Heart right ventricle (tissue), 16 donors: Measurements from ENCODE around the gene PKN3. TPM values are rescaled to one million over a fixed set of nuclear protein-coding genes. Genes with fewer than 3 reads are reported as not detected.

ENCODE experiments used
- ATAC-seq, 8 donors: fragments of 200-7000 bp; cut with Tn5 transposase; one replicate each; pipeline ENCODE4 v1.9.1; 2020; ENCODE audit warnings: mild to moderate bottlenecking in 8 of 8, moderate library complexity in 8 of 8, moderate number of reproducible peaks in 1 of 8
- DNase-seq, 2 donors: peaks; one replicate each; pipeline ENCODE4 v3.0.0-alpha.2; 2020
- H3K27ac ChIP-seq, 10 donors: fragments of 200-600 bp; sonication (generic) in 2 of 10; one replicate each; pipeline versions ENCODE4 v1.5.0 to v1.8.0; 2020 to 2022; ENCODE audit warnings: mild to moderate bottlenecking in 3 of 10
- H3K27me3 ChIP-seq, 7 donors: fragments of 200-600 bp; one replicate each; pipeline ENCODE4 v1.8.0; 2021 to 2022; ENCODE audit warnings: mild to moderate bottlenecking in 2 of 7
- H3K36me3 ChIP-seq, 9 donors: fragments of 200-600 bp; sonication (generic) in 1 of 9; one replicate each; pipeline versions ENCODE4 v1.5.0 to v1.8.0; 2020 to 2022; ENCODE audit warnings: mild to moderate bottlenecking in 2 of 9
- H3K4me1 ChIP-seq, 9 donors: fragments of 200-600 bp; sonication (generic) in 1 of 9; one replicate each; pipeline versions ENCODE4 v1.5.0 to v1.8.0; 2020 to 2022; ENCODE audit warnings: mild to moderate bottlenecking in 4 of 9
- H3K4me3 ChIP-seq, 10 donors: fragments of 200-600 bp; sonication (generic) in 2 of 10; one replicate each; pipeline versions ENCODE4 v1.5.0 to v1.8.0; 2020 to 2022; ENCODE audit warnings: mild to moderate bottlenecking in 7 of 10, moderate library complexity in 2 of 10
- H3K9me3 ChIP-seq, 11 donors: fragments of 200-600 bp in 10 of 11; sonication (generic) in 2 of 11; one replicate each; pipeline versions ENCODE4 v1.5.0 to v1.8.0; 2013 to 2022; ENCODE audit warnings: mild to moderate bottlenecking in 2 of 11, control low read depth in 1 of 11, moderate library complexity in 1 of 11
- WGBS, 2 donors: extraction: QIAGEN DNeasy Blood & Tissue Kit; methylation state at CpG; one replicate each; pipeline ENCODE4 v1.1.7; 2013; ENCODE audit warnings: inconsistent platforms in 1 of 2; 5-methylcytosine and 5-hydroxymethylcytosine counted together
- intact Hi-C, 10 donors: fragments of 100-400 bp; cut with DNase I; formaldehyde crosslinking; loops; one replicate each; pipeline versions ENCODE4 v1.11.1 to v1.14.2; 2022
- polyA plus RNA-seq, 2 donors: library from polyadenylated mRNA; stranded (reverse); fragments of 200-250 nt; gene quantifications; one replicate each; pipeline ENCODE4 v1.2.3, GENCODE V29; 2013
- total RNA-seq, 10 donors: library from RNA; stranded (reverse); fragmentation: NEBNext Ultra II Directional in 3 of 10; extraction: Animal tissue kit (Norgen Biotek cat#: 25700) in 3 of 10; gene quantifications; one replicate each; pipeline versions ENCODE4 v1.2.1 to v1.2.4, GENCODE V29; 2021 to 2023
- TF ChIP-seq, protein P1 (sequence below), 9 donors: fragments of 200-600 bp; sonication (generic) in 2 of 9; IDR thresholded peaks; one replicate each; pipeline versions ENCODE4 v1.5.0 to v1.8.0; 2021 to 2022; ENCODE audit warnings: antibody characterized with exemption in 9 of 9, mild to moderate bottlenecking in 5 of 9, moderate library complexity in 1 of 9
- donor health status: Arrhythmogenic right ventricular cardiomyopathy.
- donor health status: ischemic (EF 13 %, LVEDD 7.1; RV severe dilation, severe dysfunction).
- donor health status: healthy with polysubstance abuse.
- donor health status: DM: no; HTN: yes; CAD: no.
- donor health status: DM: no; HTN: no; CAD: no.
- donor health status: ischemic (EF 25% LVEDD 6.9; RV normal size, moderate dysfunction).
- donor health status: ischemic (EF 25% LVEDD 5.7; RV mildly dilated, moderate dysfunction).
- donor health status: healthy.
- donor health status: DM: yes; HTN: yes; CAD: no.
- donor health status: Ischemic cardiomyopathy.
- donor health status: ischemic (EF 35%, LVEDD 5.7; RV mildly dilated, moderate dysfunction).
- donor health status: nonischemic (EF 11% LVEDD 7.7; RV severe dilation, severe dysfunction).
- donor health status: DM: yes; HTN: yes; CAD: no.
- donor health status: PGD.
- donor health status: ischemic (EF 29% LVEDD 5.4; RV normal size, mild dysfunction).
- donor health status: nonischemic (EF 23%, LVEDD 6.1; RV moderate dilation, normal function).

PKN3 gene
- total and polyA plus RNA-seq, 12 donors = 3.7 to 12.7 (median 5.2) TPM

GRCh38 chr9:128715436-128715750, 13.1 kb downstream of the PKN3 start:
- no peaks in the 10 kb centered on the region for H3K27me3 ChIP-seq
- H3K4me1 ChIP-seq = no peaks in the 10 kb centered on the region
- intact Hi-C loops = no loop called here
- 92% methylated on average over 6 of the region's 6 CpGs for WGBS, 2 donors
- TF ChIP-seq, protein P1, sequence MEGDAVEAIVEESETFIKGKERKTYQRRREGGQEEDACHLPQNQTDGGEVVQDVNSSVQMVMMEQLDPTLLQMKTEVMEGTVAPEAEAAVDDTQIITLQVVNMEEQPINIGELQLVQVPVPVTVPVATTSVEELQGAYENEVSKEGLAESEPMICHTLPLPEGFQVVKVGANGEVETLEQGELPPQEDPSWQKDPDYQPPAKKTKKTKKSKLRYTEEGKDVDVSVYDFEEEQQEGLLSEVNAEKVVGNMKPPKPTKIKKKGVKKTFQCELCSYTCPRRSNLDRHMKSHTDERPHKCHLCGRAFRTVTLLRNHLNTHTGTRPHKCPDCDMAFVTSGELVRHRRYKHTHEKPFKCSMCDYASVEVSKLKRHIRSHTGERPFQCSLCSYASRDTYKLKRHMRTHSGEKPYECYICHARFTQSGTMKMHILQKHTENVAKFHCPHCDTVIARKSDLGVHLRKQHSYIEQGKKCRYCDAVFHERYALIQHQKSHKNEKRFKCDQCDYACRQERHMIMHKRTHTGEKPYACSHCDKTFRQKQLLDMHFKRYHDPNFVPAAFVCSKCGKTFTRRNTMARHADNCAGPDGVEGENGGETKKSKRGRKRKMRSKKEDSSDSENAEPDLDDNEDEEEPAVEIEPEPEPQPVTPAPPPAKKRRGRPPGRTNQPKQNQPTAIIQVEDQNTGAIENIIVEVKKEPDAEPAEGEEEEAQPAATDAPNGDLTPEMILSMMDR (IDR thresholded peaks at IDR 0.05) = no peak
- DNase-seq (no peak), ATAC-seq (no peak)
- no peak overlapping the region for H3K27ac ChIP-seq
- no peak overlapping the region for H3K4me3 ChIP-seq
- H3K9me3 ChIP-seq = no peaks in the 10 kb centered on the region
- H3K36me3 ChIP-seq = peaks cover 0 to 70% (median 0%) of the 10 kb centered on the region in 9 donors

DNA sequence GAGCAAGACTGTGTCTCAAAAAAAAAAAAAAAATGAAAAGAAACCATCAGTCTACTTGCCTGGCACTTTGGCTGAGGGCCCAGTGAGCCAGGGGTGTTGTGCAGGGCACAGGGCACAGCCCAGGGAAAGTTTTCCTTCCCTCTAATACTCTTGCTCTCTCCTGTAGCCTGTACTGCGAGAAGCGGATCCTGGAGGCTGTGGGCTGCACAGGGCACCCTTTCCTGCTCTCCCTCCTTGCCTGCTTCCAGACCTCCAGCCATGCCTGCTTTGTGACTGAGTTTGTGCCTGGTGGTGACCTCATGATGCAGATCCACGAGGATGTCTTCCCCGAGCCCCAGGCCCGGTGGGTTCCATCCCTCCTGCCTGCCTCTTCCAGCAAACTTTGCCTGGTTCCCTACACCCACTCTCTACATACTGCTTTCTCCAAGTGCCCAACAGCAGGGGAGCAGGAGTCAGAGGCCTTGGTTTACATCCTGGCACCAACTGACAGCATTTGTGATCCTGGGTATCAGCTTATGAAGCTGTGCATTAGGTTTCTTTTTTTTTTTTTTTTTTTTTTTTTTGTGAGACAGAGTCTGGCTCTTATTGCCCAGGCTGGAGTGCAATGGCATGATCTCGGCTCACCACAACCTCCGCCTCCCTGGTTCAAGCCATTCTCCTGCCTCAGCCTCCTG, 14.4 kb downstream of the PKN3 start:
- TF ChIP-seq, protein P1 (IDR thresholded peaks at IDR 0.05) = no peak
- H3K4me1 ChIP-seq = no peaks in the 10 kb centered on the region
- peaks cover 0 to 70% (median 0%) of the 10 kb centered on the region in 9 donors for H3K36me3 ChIP-seq
- ATAC-seq (no peak), DNase-seq (no peak)
- no peaks in the 10 kb centered on the region for H3K27me3 ChIP-seq
- intact Hi-C loops = no loop called here
- H3K4me3 ChIP-seq = no peak overlapping the region
- H3K9me3 ChIP-seq = no peaks in the 10 kb centered on the region
- WGBS, 2 donors = 92 to 98% methylated on average over 7 of the region's 7 CpGs
- no peak overlapping the region for H3K27ac ChIP-seq

GRCh38 chr9:128718047-128718446, 15.7 kb downstream of the PKN3 start:
- H3K27me3 ChIP-seq = no peaks in the 10 kb centered on the region
- WGBS, 2 donors = 91 to 92% methylated on average over 8 of the region's 8 CpGs
- intact Hi-C loops = no loop called here
- no peaks in the 10 kb centered on the region for H3K9me3 ChIP-seq
- no peak overlapping the region for H3K27ac ChIP-seq
- peaks cover 0 to 60% (median 0%) of the 10 kb centered on the region in 9 donors for H3K36me3 ChIP-seq
- no peak for DNase-seq
- ATAC-seq = no peak
- no peak overlapping the region for H3K4me3 ChIP-seq
- peaks cover 0 to 6% (median 0%) of the 10 kb centered on the region in 9 donors for H3K4me1 ChIP-seq
- TF ChIP-seq, protein P1 (IDR thresholded peaks at IDR 0.05) = no peak

DNA sequence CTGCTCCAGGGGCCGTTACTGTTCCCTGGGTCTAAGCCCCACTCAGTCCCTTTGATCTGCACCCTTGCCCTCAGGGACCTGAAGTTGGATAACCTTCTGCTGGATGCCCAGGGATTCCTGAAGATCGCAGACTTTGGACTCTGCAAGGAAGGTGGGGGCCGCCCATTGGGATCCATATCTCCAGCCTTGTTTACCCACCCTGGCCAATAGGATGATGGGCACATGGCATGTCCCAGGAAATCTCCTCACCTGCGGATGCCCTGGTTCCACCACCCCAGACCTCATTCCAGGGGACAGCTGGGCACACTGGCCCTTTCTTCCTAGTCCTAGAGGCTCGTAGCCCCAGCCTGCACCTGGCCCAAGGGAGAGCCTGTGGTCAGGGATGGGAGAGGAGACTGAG, 16.2 kb downstream of the PKN3 start:
- TF ChIP-seq, protein P1 (IDR thresholded peaks at IDR 0.05) = no peak
- Histone ChIP-seq H3K27ac (no peak overlapping the region), H3K27me3 (no peaks in the 10 kb centered on the region), H3K36me3 (peaks cover 0 to 55% (median 0%) of the 10 kb centered on the region in 9 donors), H3K4me1 (peaks cover 0 to 10% (median 0%) of the 10 kb centered on the region in 9 donors), H3K4me3 (no peak overlapping the region), H3K9me3 (no peaks in the 10 kb centered on the region)
- intact Hi-C loops = no loop called here
- 88 to 89% methylated on average over 5 of the region's 5 CpGs for WGBS, 2 donors
- no peak for DNase-seq
- ATAC-seq = no peak
